DMS153 treated with DMSO at 0.1 percent for 48 hours (cell line): ENCODE measurements around the gene ATAD3C.
"Not testable (repeated sequence)": the region's sequence is repeated elsewhere in the genome, so short reads cannot be mapped to it uniquely, and the experiment has no call there.

ENCODE experiments used
- DNase-seq: peaks from one replicate; lab custom pipeline; 2025; ENCODE audit not compliant: unreplicated experiment; lab: John Stamatoyannopoulos, UW

ATAD3C gene

GRCh38 chr1:1468196-1468985, 18.9 kb downstream of the ATAD3C start:
- not testable (repeated sequence) for DNase-seq

GRCh38 chr1:1470626-1471388, 21.3 kb downstream of the ATAD3C start:
- DNase-seq = no peak

GRCh38 chr1:1471389-1472052, 22.0 kb downstream of the ATAD3C start, which contains the start of gene ATAD3B:
Gene ATAD3B, plus strand, starts transcription at chr1:1471765. Its CDS starts 120 bp downstream, at chr1:1471885.
- DNase-seq = peak; percentile 97

- DNase-seq = not testable (repeated sequence)
Observed at GRCh38 chr1:1472053-1472876, 22.8 kb downstream of the ATAD3C start.

GRCh38 chr1:1476011-1476410, 26.5 kb downstream of the ATAD3C start:
- not testable (repeated sequence) for DNase-seq

- DNase-seq = no peak
Observed at GRCh38 chr1:1477206-1477605, 27.7 kb downstream of the ATAD3C start.

GRCh38 chr1:1479547-1480487, 30.3 kb downstream of the ATAD3C start:
- no peak for DNase-seq

GRCh38 chr1:1480488-1480867, 31.0 kb downstream of the ATAD3C start:
- not testable (repeated sequence) for DNase-seq

GRCh38 chr1:1481811-1482210, 32.3 kb downstream of the ATAD3C start:
- not testable (repeated sequence) for DNase-seq

GRCh38 chr1:1482856-1483255, 33.4 kb downstream of the ATAD3C start:
- DNase-seq = no peak

GRCh38 chr1:1483714-1484113, 34.2 kb downstream of the ATAD3C start:
- no peak for DNase-seq

- DNase-seq = not testable (repeated sequence)
Observed at GRCh38 chr1:1484976-1485750, 35.7 kb downstream of the ATAD3C start.

- not testable (repeated sequence) for DNase-seq
Observed at GRCh38 chr1:1485755-1486317, 36.3 kb downstream of the ATAD3C start.

GRCh38 chr1:1487701-1488100, 38.2 kb downstream of the ATAD3C start:
- DNase-seq = no peak

GRCh38 chr1:1489231-1489630, 39.7 kb downstream of the ATAD3C start:
- no peak for DNase-seq

GRCh38 chr1:1489861-1490260, 40.4 kb downstream of the ATAD3C start:
- no peak for DNase-seq

- DNase-seq = no peak
Observed at GRCh38 chr1:1490633-1491230, 41.2 kb downstream of the ATAD3C start.

GRCh38 chr1:1491601-1492000, 42.1 kb downstream of the ATAD3C start:
- DNase-seq = no peak
